ENCODE measurements around the gene OGFR. TPM values are rescaled to one million over a fixed set of nuclear protein-coding genes. Genes with fewer than 3 reads are reported as not detected.

OGFR gene
- total RNA-seq, 2 experiments from 2014 or later = 54.5 to 56.0 TPM

DNA sequence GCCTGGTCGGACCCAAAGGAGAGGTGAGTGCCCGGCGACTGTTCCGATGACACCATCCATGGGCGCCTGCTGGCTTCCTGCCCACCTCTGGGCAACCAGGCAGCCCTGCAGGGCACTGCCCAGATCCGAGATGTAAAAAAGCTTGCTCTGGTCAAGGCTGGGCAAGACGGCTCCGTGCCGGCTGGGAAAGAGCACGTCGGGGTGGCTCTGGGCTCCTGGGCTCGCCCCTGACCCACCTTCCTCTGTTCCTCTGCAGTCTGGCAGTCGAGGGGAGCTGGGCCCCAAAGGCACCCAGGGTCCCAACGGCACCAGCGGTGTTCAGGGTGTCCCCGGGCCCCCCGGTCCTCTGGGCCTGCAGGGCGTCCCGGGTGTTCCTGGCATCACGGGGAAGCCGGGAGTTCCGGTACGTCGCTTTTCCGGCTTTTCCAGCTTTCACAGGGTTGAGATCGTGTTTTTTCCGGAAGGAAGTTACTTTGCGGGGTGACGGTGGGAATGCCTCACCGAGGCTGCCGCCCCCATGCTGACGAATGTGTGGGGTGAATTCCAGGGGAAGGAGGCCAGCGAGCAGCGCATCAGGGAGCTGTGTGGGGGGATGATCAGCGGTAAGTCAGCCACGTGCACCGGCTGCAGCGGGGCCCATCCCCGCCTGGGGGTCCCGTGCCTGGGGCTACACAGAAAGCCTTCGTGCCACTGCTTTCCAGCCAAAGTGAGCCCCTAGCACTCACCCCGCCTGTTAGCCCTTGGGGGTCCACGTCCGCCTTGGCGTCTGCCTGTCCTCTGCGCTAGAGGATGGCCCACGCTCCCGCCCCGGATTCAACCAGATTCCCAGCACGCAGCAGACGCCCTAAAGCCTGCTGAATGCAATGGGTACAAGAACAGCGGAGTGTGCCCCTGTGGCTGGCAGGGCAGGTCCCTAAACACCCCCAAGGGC is 31.6 kb downstream of the OGFR start:
- no peaks in the 10 kb centered on the region for H3K27me3 Mint-ChIP-seq
- Histone ChIP-seq H3K4me1 (ENCODE audit: insufficient read depth, low read length) (peaks cover 8% of the 10 kb centered on the region), H3K27ac (ENCODE audit: low read depth in 1 of 2, low read length in 2 of 2) (no peak overlapping the region), H3K4me3 (ENCODE audit: low read length) (no peak overlapping the region), H3K36me3 (ENCODE audit: insufficient read depth, low read length) (no peaks in the 10 kb centered on the region), H3K9me3 (ENCODE audit: control insufficient read depth in 1 of 2, insufficient read depth in 1 of 2, low read length in 2 of 2) (no peaks in the 10 kb centered on the region), H3K27me3 (ENCODE audit: control insufficient read depth in 1 of 2, insufficient read depth in 2 of 2, low read length in 2 of 2) (no peaks in the 10 kb centered on the region)
- no peak overlapping the region for H3K27ac Mint-ChIP-seq
- peaks cover 14% of the 10 kb centered on the region for H3K4me1 Mint-ChIP-seq (ENCODE audit: low read depth)
- no peak overlapping the region for H3K4me3 Mint-ChIP-seq
- no peaks in the 10 kb centered on the region for H3K9me3 Mint-ChIP-seq
- H3K36me3 Mint-ChIP-seq (ENCODE audit: low read depth) = no peaks in the 10 kb centered on the region
- DNase-seq (no peak), ATAC-seq (ENCODE audit: poor library complexity) (no peak)
- TF ChIP-seq, protein P1, sequence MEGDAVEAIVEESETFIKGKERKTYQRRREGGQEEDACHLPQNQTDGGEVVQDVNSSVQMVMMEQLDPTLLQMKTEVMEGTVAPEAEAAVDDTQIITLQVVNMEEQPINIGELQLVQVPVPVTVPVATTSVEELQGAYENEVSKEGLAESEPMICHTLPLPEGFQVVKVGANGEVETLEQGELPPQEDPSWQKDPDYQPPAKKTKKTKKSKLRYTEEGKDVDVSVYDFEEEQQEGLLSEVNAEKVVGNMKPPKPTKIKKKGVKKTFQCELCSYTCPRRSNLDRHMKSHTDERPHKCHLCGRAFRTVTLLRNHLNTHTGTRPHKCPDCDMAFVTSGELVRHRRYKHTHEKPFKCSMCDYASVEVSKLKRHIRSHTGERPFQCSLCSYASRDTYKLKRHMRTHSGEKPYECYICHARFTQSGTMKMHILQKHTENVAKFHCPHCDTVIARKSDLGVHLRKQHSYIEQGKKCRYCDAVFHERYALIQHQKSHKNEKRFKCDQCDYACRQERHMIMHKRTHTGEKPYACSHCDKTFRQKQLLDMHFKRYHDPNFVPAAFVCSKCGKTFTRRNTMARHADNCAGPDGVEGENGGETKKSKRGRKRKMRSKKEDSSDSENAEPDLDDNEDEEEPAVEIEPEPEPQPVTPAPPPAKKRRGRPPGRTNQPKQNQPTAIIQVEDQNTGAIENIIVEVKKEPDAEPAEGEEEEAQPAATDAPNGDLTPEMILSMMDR (IDR thresholded peaks at IDR 0.05) = no peak
- intact Hi-C loops (cut with DNase I, micrococcal nuclease) = no loop called here
- ChIA-PET POLR2A (no interaction called here), CTCF (interaction anchor here (0.6 kb wide), 1 partner anchor 27 kb away, joined by 4 read pairs; no protein-coding TSS in a partner anchor)

- DNase-seq (no peak), ATAC-seq (ENCODE audit: poor library complexity) (no peak)
- Histone ChIP-seq H3K4me1 (ENCODE audit: insufficient read depth, low read length) (peaks cover 4% of the 10 kb centered on the region), H3K27ac (ENCODE audit: low read depth in 1 of 2, low read length in 2 of 2) (no peak overlapping the region), H3K36me3 (ENCODE audit: insufficient read depth, low read length) (no peaks in the 10 kb centered on the region), H3K4me3 (ENCODE audit: low read length) (no peak overlapping the region), H3K27me3 (ENCODE audit: control insufficient read depth in 1 of 2, insufficient read depth in 2 of 2, low read length in 2 of 2) (no peaks in the 10 kb centered on the region), H3K9me3 (ENCODE audit: control insufficient read depth in 1 of 2, insufficient read depth in 1 of 2, low read length in 2 of 2) (no peaks in the 10 kb centered on the region)
- TF ChIP-seq, protein P1 (IDR thresholded peaks at IDR 0.05) = no peak
- Mint-ChIP-seq H3K36me3 (ENCODE audit: low read depth) (no peaks in the 10 kb centered on the region), H3K4me3 (no peak overlapping the region), H3K4me1 (ENCODE audit: low read depth) (peaks cover 9% of the 10 kb centered on the region), H3K27ac (no peak overlapping the region), H3K27me3 (no peaks in the 10 kb centered on the region), H3K9me3 (no peaks in the 10 kb centered on the region)
- ChIA-PET CTCF (no interaction called here), POLR2A (no interaction called here)
- intact Hi-C loops (cut with DNase I, micrococcal nuclease) = no loop called here
Measured at GRCh38 chr20:62836967-62837490, 32.4 kb downstream of the OGFR start.

DNA sequence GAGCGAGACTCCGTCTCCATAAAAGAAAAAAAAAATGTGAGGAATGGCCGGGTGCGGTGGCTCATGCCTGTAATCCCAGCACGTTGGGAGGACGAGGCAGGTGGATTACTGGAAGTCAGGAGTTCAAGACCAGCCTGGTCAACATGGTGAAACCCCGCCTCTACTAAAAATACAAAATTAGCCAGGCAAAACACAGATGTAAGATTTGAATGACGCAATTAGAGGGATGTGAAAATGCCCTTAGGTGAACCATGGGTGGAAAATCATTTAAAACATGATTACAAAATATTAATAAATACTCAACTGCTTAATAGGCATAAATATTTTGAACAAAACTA is 33.1 kb downstream of the OGFR start:
- ChIA-PET POLR2A (no interaction called here), CTCF (no interaction called here)
- H3K27ac Mint-ChIP-seq = no peak overlapping the region
- H3K4me3 ChIP-seq (ENCODE audit: low read length) = no peak overlapping the region
- H3K27me3 ChIP-seq (ENCODE audit: control insufficient read depth in 1 of 2, insufficient read depth in 2 of 2, low read length in 2 of 2) = no peaks in the 10 kb centered on the region
- no peaks in the 10 kb centered on the region for H3K4me1 ChIP-seq (ENCODE audit: insufficient read depth, low read length)
- no peak overlapping the region for H3K27ac ChIP-seq (ENCODE audit: low read depth in 1 of 2, low read length in 2 of 2)
- no peaks in the 10 kb centered on the region for H3K9me3 ChIP-seq (ENCODE audit: control insufficient read depth in 1 of 2, insufficient read depth in 1 of 2, low read length in 2 of 2)
- no peaks in the 10 kb centered on the region for H3K9me3 Mint-ChIP-seq
- no peaks in the 10 kb centered on the region for H3K36me3 Mint-ChIP-seq (ENCODE audit: low read depth)
- intact Hi-C loops (cut with DNase I, micrococcal nuclease) = no loop called here
- no peaks in the 10 kb centered on the region for H3K36me3 ChIP-seq (ENCODE audit: insufficient read depth, low read length)
- ATAC-seq (ENCODE audit: poor library complexity) (no peak), DNase-seq (no peak)
- TF ChIP-seq, protein P1 (IDR thresholded peaks at IDR 0.05) = no peak
- no peaks in the 10 kb centered on the region for H3K27me3 Mint-ChIP-seq
- H3K4me3 Mint-ChIP-seq = no peak overlapping the region
- H3K4me1 Mint-ChIP-seq (ENCODE audit: low read depth) = peaks cover 2% of the 10 kb centered on the region

Data from CD4-positive, alpha-beta T cell (primary cell).